ENCODE results near the gene FLOT2. TPM values are rescaled to one million over a fixed set of nuclear protein-coding genes. Genes with fewer than 3 reads are reported as not detected.

FLOT2 gene
- total and polyA plus RNA-seq, 12 donors, result 23.8 to 193 (median 69.1) TPM

DNA sequence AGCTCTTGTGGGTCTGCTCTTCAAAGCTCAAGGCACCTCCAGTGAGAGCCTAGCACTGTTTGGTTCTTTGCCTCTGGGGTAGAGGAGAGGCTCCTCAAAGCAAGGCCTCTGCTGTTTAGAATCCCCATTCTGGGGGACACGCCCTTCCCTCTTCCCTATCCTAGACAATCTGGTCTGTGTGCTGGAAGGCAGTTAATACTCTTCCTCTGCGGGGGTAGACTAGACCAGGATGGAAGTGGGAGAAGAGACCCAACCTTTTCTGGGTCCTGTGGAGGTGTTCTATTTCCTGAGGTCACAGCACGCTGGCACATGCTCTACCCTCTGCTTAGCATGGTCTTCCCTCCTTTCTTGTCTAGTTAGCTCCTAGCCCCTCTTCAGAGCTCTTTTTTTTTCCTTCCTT, 35.0 kb downstream of the FLOT2 start:
- TF ChIP-seq POLR2A (IDR thresholded peaks at IDR 0.05), result no peak
- TF ChIP-seq, protein P1, sequence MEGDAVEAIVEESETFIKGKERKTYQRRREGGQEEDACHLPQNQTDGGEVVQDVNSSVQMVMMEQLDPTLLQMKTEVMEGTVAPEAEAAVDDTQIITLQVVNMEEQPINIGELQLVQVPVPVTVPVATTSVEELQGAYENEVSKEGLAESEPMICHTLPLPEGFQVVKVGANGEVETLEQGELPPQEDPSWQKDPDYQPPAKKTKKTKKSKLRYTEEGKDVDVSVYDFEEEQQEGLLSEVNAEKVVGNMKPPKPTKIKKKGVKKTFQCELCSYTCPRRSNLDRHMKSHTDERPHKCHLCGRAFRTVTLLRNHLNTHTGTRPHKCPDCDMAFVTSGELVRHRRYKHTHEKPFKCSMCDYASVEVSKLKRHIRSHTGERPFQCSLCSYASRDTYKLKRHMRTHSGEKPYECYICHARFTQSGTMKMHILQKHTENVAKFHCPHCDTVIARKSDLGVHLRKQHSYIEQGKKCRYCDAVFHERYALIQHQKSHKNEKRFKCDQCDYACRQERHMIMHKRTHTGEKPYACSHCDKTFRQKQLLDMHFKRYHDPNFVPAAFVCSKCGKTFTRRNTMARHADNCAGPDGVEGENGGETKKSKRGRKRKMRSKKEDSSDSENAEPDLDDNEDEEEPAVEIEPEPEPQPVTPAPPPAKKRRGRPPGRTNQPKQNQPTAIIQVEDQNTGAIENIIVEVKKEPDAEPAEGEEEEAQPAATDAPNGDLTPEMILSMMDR (IDR thresholded peaks at IDR 0.05), result no peak
- intact Hi-C loops (cut with DNase I), result loop anchor here in 1 of 2 donors (5.0 kb wide), 1 partner anchor 35 kb away; the partner anchor contains the start of gene FLOT2
- Histone ChIP-seq H3K27me3 (no peaks in the 10 kb centered on the region), H3K9me3 (replicated peaks in 1 of 3) (no peaks in the 10 kb centered on the region), H3K36me3 (replicated peaks in 1 of 2) (peaks cover 0 to 36% of the 10 kb centered on the region in 2 donors), H3K4me3 (no peak overlapping the region), H3K27ac (no peak overlapping the region), H3K4me1 (replicated peaks in 1 of 2) (no peaks in the 10 kb centered on the region)
- WGBS, 4 donors, result 82 to 98% (median 94%) methylated on average over 3 of the region's 3 CpGs
- no peak for DNase-seq

DNA sequence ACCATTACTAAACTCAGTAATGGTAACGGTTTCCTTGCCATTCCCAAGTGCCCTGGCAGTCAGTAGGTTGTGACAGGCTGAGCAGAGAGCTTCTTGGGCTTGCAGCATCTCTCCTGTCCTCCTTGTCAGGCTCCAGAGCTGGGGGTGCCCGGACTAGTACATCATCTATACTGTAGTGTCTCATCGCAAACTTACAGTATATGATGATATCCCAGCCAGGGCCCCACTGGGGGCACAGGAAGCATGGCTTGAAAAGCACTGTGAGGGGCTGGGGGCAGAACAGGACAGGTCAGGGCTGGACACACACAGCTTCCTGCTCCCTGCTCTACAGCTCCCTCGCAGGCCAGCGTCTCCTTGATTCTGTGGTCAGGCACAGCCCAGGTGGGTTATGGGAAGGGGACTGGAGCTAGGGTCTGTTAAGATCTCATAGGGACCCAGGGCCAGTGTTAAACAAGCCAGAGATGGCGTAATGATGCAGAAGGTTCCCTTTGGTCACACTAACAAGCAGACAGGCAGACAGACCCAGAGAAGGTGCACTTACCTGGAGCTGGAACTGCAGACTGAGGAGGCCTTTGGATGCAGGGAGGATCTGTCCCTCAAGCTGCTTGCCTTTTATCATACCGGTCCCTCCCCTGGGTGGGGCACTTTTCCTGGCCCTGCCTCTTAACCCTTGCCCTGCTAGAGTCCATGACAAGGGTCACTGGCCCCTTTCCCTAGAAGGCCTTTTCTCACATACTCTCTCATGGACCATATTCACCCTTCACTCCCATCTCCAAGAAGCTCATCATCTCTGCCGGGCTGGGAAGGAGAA, 35.9 kb downstream of the FLOT2 start:
- 70 to 81% (median 75%) methylated on average over 6 to 8 of the region's 8 CpGs for WGBS, 4 donors
- no peaks in the 10 kb centered on the region for H3K4me1 ChIP-seq (replicated peaks in 1 of 2)
- H3K4me3 ChIP-seq, result no peak overlapping the region
- TF ChIP-seq POLR2A (IDR thresholded peaks at IDR 0.05), result no peak
- TF ChIP-seq, protein P1 (IDR thresholded peaks at IDR 0.05), result no peak
- DNase-seq, result no peak
- H3K27me3 ChIP-seq, result no peaks in the 10 kb centered on the region
- H3K9me3 ChIP-seq (replicated peaks in 1 of 3), result no peaks in the 10 kb centered on the region
- intact Hi-C loops (cut with DNase I), result loop anchor here in 1 of 2 donors (5.0 kb wide), 1 partner anchor 36 kb away; the partner anchor contains the start of gene FLOT2
- no peak overlapping the region for H3K27ac ChIP-seq
- peaks cover 0 to 39% of the 10 kb centered on the region in 2 donors for H3K36me3 ChIP-seq (replicated peaks in 1 of 2)

DNA sequence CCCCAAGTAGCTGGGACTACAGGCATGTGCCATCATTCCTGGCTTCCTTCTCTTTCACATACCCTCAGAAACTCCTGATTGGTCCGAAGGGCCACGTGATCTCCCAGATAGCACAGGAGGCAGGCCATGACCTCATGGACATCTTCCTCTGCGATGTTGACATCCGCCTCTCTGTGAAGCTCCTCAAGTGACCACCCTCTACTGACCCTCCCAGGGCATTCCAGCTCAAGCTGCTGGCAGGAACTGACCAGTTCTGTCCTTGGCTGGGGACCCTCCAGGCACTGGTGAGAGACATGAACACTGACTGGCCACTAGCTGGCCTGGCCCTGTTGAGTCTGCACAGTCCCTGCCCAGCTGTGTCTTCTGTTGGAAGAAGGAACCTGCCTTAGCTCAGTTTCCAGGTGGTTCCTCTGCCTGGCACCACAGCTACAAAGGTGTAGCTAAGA, 37.1 kb downstream of the FLOT2 start:
- no peaks in the 10 kb centered on the region for H3K27me3 ChIP-seq
- no peak overlapping the region for H3K27ac ChIP-seq
- TF ChIP-seq POLR2A (IDR thresholded peaks at IDR 0.05), result no peak
- TF ChIP-seq, protein P1 (IDR thresholded peaks at IDR 0.05), result no peak
- H3K36me3 ChIP-seq (replicated peaks in 1 of 2), result peaks cover 0 to 39% of the 10 kb centered on the region in 2 donors
- H3K4me1 ChIP-seq (replicated peaks in 1 of 2), result peaks cover 3 to 6% of the 10 kb centered on the region in 2 donors
- 84 to 96% (median 94%) methylated on average over 4 of the region's 4 CpGs for WGBS, 4 donors
- DNase-seq, result no peak
- H3K4me3 ChIP-seq, result no peak overlapping the region
- no peaks in the 10 kb centered on the region for H3K9me3 ChIP-seq (replicated peaks in 1 of 3)
- intact Hi-C loops (cut with DNase I), result loop anchor here in 1 of 2 donors (5.0 kb wide), 1 partner anchor 37 kb away; the partner anchor contains the start of gene FLOT2

DNA sequence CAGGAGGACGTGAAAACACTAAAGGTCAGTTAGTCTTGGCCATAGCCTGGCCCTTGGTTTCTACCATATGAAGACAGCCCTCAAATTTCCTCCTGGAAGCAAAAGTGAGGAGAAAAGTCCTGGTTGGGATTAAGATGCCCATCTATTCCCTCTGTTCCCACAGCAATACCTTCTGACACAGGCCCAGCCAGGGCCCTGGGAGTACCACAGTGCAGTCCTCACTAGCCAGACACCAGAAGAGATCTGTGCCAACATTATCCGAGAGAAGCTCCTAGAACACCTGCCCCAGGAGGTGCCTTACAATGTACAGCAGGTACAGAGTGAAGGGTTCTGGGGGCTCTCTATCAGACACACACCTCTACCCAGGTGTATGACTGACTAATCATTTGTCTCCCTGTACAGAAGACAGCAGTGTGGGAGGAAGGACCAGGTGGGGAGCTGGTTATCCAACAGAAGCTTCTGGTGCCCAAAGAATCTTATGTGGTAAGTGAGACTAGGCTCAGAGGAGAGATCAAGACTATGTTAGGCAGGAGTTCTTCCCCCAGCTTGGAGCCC, 38.7 kb downstream of the FLOT2 start:
- peaks cover 6 to 9% of the 10 kb centered on the region in 2 donors for H3K4me1 ChIP-seq (replicated peaks in 1 of 2)
- TF ChIP-seq, protein P1 (IDR thresholded peaks at IDR 0.05), result no peak
- no peak for TF ChIP-seq POLR2A (IDR thresholded peaks at IDR 0.05)
- H3K27me3 ChIP-seq, result no peaks in the 10 kb centered on the region
- no peak overlapping the region for H3K4me3 ChIP-seq
- H3K36me3 ChIP-seq (replicated peaks in 1 of 2), result peaks cover 0 to 39% of the 10 kb centered on the region in 2 donors
- H3K9me3 ChIP-seq (replicated peaks in 1 of 3), result no peaks in the 10 kb centered on the region
- 43 to 68% (median 50%) methylated on average over 1 to 2 of the region's 2 CpGs for WGBS, 4 donors
- no peak overlapping the region for H3K27ac ChIP-seq
- no peak for DNase-seq
- intact Hi-C loops (cut with DNase I), result loop anchor here in 1 of 2 donors (10.0 kb wide), 1 partner anchor 56 kb away; no protein-coding TSS in a partner anchor

Measured in adrenal gland (tissue), 12 donors.